Measurements from ENCODE around the gene IL36G. TPM values are rescaled to one million over a fixed set of nuclear protein-coding genes. Genes with fewer than 3 reads are reported as not detected.

The IL36G gene
- total RNA-seq, 1 experiment from 2014 or later: not detected

DNA sequence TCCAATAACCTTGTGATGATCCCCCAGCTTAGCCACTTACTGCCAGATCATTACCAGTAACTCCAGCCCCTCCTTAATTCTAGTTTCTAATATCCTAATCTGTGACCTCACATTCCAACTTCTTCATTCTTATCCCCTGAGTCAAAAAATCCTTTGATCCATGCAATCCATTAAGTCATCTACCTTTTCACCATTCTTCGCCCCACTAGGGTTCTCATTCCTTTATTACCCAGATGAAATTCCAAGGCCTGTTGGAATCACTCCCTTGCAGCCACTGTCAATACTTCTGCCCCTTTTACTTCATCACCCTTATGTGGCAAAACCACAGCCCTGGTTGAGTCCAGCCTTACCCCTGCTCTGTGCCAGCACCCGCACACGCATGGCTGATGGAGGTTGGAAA lies 20.3 kb upstream of the IL36G start:
- intact Hi-C loops (cut with micrococcal nuclease): no loop called here
- H3K4me1 Mint-ChIP-seq (ENCODE audit: insufficient read depth, unreplicated experiment): no peaks in the 10 kb centered on the region

DNA sequence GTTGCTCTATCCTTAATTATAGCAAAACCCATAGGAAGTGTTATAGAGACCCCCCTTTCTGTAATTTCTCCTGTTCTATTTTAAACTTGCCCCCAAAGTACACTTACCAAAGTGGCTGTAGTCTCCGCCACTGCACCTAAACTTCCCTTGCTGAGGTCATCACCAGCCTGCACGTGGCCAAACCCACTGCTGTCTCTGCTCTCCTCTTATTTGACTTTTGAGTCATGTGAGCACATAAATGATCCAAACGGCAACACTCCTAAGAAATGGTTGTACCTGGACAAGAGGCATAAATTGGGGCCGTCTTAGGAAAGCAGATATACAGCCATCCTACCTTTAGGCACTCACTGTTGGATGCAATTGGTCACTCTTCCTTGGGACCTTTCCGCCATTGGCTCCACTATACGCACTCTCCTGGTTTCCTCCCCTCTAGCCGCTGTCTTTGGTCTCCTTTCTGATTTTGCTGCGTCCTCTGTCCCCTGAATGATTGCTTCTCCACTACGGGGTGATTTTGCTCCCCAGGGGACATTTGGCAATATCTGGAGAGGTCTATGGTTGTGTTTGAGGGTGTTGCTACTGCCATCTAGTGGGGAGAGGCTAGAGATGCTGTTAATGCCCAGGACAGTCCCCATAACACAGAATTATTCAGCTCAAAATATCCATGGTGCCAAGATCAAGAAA lies 19.2 kb upstream of the IL36G start:
- H3K4me1 Mint-ChIP-seq (ENCODE audit: insufficient read depth, unreplicated experiment): no peaks in the 10 kb centered on the region
- POLR2A ChIA-PET: interaction anchor here (0.6 to 1.2 kb wide), 2 partner anchors 15 to 175 kb away, joined by 3 to 5 read pairs; partner anchors contain the start of gene IL1A
- CTCF ChIA-PET: interaction anchor here (0.6 to 6.3 kb wide), 28 partner anchors 9 to 370 kb away, joined by 3 to 62 read pairs (median 4); partner anchors contain the start of gene IL1F10
- H3K27ac Mint-ChIP-seq (ENCODE audit: low read depth, unreplicated experiment): no peak overlapping the region
- no TSS peak for BruUV-seq (replicated peaks)
- H3K9me3 Mint-ChIP-seq (ENCODE audit: unreplicated experiment): no peaks in the 10 kb centered on the region
- no peak overlapping the region for H3K4me3 Mint-ChIP-seq (ENCODE audit: unreplicated experiment)
- no peaks in the 10 kb centered on the region for H3K36me3 Mint-ChIP-seq (ENCODE audit: insufficient read depth, unreplicated experiment)
- no peaks in the 10 kb centered on the region for H3K27me3 Mint-ChIP-seq (ENCODE audit: insufficient read depth, unreplicated experiment)
- peak; percentile 85 for DNase-seq (ENCODE audit: unreplicated experiment)
- TF ChIP-seq, protein P1, sequence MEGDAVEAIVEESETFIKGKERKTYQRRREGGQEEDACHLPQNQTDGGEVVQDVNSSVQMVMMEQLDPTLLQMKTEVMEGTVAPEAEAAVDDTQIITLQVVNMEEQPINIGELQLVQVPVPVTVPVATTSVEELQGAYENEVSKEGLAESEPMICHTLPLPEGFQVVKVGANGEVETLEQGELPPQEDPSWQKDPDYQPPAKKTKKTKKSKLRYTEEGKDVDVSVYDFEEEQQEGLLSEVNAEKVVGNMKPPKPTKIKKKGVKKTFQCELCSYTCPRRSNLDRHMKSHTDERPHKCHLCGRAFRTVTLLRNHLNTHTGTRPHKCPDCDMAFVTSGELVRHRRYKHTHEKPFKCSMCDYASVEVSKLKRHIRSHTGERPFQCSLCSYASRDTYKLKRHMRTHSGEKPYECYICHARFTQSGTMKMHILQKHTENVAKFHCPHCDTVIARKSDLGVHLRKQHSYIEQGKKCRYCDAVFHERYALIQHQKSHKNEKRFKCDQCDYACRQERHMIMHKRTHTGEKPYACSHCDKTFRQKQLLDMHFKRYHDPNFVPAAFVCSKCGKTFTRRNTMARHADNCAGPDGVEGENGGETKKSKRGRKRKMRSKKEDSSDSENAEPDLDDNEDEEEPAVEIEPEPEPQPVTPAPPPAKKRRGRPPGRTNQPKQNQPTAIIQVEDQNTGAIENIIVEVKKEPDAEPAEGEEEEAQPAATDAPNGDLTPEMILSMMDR (IDR thresholded peaks at IDR 0.05; ENCODE audit: unreplicated experiment): peak; percentile 69
- intact Hi-C loops (cut with micrococcal nuclease): no loop called here

More for the DNA sequence above, 20.3 kb upstream of the IL36G start:
- TF ChIP-seq, protein P1 (IDR thresholded peaks at IDR 0.05; ENCODE audit: unreplicated experiment): no peak
- POLR2A ChIA-PET: no interaction called here
- H3K9me3 Mint-ChIP-seq (ENCODE audit: unreplicated experiment): no peaks in the 10 kb centered on the region
- no peaks in the 10 kb centered on the region for H3K27me3 Mint-ChIP-seq (ENCODE audit: insufficient read depth, unreplicated experiment)
- no peak overlapping the region for H3K4me3 Mint-ChIP-seq (ENCODE audit: unreplicated experiment)
- DNase-seq (ENCODE audit: unreplicated experiment): no peak
- CTCF ChIA-PET: interaction anchor here (0.6 to 6.3 kb wide), 5 partner anchors 10 to 258 kb away, joined by 3 to 62 read pairs (median 4); no protein-coding TSS in a partner anchor
- BruUV-seq (replicated peaks): no TSS peak
- H3K36me3 Mint-ChIP-seq (ENCODE audit: insufficient read depth, unreplicated experiment): no peaks in the 10 kb centered on the region
- no peak overlapping the region for H3K27ac Mint-ChIP-seq (ENCODE audit: low read depth, unreplicated experiment)

DNA sequence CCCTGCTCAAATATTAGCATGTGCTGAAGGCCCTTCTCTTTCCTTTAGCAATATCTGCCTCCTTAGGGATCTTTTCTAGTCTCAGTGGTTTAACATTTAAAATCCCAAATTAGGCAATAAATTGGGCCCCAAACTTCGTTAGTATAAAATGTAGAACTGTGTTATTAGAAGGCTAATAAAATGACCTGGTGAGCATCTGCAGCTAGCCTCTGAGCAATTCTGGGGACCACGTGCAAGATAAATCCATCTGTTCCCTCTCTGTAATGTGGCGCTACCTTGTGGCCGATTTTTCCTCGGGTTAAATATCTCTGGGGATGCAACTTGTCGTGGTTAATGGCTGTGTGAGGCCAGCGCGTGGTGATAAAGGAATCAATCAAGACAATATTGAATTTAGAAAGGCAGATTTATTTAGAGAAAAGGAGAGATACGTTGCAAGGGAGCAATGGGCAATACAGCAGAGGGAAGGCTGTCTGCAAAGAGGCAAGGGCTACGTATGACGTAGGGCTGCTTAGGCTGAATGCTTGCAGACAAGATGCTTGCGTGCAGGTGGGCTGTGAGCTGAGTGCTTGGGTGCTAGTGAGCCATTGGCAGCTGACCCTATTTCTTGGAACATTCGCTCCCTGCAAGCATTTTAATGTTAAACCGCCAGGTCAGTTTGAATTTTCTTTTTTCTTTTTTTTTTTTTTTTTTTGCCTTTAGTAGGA lies 18.5 kb upstream of the IL36G start:
- Mint-ChIP-seq H3K9me3 (ENCODE audit: unreplicated experiment) (no peaks in the 10 kb centered on the region), H3K27me3 (ENCODE audit: insufficient read depth, unreplicated experiment) (no peaks in the 10 kb centered on the region), H3K27ac (ENCODE audit: low read depth, unreplicated experiment) (no peak overlapping the region), H3K4me1 (ENCODE audit: insufficient read depth, unreplicated experiment) (no peaks in the 10 kb centered on the region), H3K36me3 (ENCODE audit: insufficient read depth, unreplicated experiment) (no peaks in the 10 kb centered on the region), H3K4me3 (ENCODE audit: unreplicated experiment) (no peak overlapping the region)
- POLR2A ChIA-PET: interaction anchor here (0.6 to 1.2 kb wide), 2 partner anchors 14 to 175 kb away, joined by 3 to 5 read pairs; partner anchors contain the start of gene IL1A
- intact Hi-C loops (cut with micrococcal nuclease): no loop called here
- BruUV-seq (replicated peaks): no TSS peak
- DNase-seq (ENCODE audit: unreplicated experiment): no peak
- TF ChIP-seq, protein P1 (IDR thresholded peaks at IDR 0.05; ENCODE audit: unreplicated experiment): no peak
- CTCF ChIA-PET: interaction anchor here (0.6 to 6.3 kb wide), 35 partner anchors 8 to 888 kb away, joined by 3 to 62 read pairs (median 4); partner anchors contain the start of gene IL1F10

- Mint-ChIP-seq H3K4me3 (ENCODE audit: unreplicated experiment) (no peak overlapping the region), H3K36me3 (ENCODE audit: insufficient read depth, unreplicated experiment) (no peaks in the 10 kb centered on the region), H3K27me3 (ENCODE audit: insufficient read depth, unreplicated experiment) (no peaks in the 10 kb centered on the region), H3K9me3 (ENCODE audit: unreplicated experiment) (no peaks in the 10 kb centered on the region), H3K27ac (ENCODE audit: low read depth, unreplicated experiment) (no peak overlapping the region), H3K4me1 (ENCODE audit: insufficient read depth, unreplicated experiment) (no peaks in the 10 kb centered on the region)
- ChIA-PET CTCF (interaction anchor here (0.6 to 6.3 kb wide), 16 partner anchors 12 to 889 kb away, joined by 3 to 62 read pairs (median 4); no protein-coding TSS in a partner anchor), POLR2A (no interaction called here)
- intact Hi-C loops (cut with micrococcal nuclease): no loop called here
- no TSS peak for BruUV-seq (replicated peaks)
- DNase-seq (ENCODE audit: unreplicated experiment): no peak
- TF ChIP-seq, protein P1 (IDR thresholded peaks at IDR 0.05; ENCODE audit: unreplicated experiment): no peak
These were observed 17.5 kb upstream of the IL36G start for GRCh38 chr2:112960230-112960825.

Data from MCF 10A (cell line).